NCI-H2227 (cell line): ENCODE data around the gene CACNA1H.

Experiments
- DNase-seq: peaks from one replicate; lab custom pipeline; 2025; ENCODE audit not compliant: unreplicated experiment; lab: John Stamatoyannopoulos, UW

The CACNA1H gene

DNA sequence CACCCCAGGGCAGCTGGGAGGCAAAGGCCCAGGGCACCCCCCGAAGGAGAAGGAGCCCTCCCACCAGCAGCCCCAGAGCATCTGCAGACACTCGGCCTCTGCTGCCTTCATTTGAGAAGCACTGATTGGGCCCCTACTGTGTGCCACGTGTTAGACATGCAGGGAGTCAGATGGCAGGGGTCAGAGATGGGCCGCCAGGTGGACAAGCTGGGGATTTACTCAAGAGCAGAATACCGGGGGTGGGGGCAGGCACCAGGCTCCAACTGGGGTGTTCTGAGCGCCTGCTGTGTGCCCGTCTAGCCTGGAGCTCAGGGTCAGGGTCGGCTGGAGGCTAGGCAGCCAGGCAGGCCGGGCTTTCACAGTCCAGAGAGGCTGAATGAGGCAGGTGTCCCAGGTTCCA is 53.4 kb downstream of the CACNA1H start:
- DNase-seq, result no peak

DNA sequence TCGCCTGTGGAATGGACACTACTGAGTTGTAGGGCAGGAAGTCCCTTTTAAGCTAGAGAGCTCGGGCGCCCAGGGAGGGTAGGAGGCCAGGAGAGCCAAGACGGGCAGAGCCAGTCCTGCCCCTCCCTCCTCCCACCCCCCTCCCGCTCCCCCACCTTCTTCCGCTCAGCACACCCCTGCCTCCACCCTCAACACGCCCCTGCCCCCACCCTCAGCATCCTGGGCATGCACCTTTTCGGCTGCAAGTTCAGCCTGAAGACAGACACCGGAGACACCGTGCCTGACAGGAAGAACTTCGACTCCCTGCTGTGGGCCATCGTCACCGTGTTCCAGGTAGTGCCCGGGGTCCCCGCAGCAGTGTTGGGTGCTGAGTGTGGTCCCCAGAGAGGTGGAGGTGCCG is 53.9 kb downstream of the CACNA1H start:
- DNase-seq, result no peak

DNA sequence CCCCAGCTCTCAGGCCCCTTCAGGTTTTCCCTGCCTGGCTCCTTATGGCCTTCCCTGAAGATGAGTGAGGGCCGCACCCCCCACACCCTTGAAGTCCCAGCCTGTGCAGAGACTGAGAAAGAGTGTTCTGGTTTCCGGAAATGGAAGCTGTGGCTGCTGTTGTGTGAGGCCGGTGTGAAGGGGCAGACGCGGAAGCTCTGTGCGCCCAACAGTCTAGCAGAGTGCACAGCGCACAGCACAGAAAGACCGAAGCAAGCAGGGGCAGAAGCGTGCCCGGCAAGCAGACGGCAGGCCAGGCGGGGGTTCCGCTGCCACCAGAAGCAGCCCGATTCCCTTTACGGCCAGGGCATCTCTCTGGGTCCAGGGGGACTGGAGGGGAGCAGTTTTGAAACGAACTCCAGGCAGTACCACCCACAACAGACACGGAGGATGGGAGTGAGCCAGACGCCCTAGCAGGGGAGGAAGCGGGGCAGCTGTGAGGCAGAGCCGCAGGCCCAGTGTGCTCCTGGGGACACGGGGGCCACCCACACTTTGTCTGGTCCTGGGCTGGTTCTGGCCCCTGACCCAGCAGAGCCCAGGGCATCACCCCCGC is 55.4 kb downstream of the CACNA1H start:
- no peak for DNase-seq

DNA sequence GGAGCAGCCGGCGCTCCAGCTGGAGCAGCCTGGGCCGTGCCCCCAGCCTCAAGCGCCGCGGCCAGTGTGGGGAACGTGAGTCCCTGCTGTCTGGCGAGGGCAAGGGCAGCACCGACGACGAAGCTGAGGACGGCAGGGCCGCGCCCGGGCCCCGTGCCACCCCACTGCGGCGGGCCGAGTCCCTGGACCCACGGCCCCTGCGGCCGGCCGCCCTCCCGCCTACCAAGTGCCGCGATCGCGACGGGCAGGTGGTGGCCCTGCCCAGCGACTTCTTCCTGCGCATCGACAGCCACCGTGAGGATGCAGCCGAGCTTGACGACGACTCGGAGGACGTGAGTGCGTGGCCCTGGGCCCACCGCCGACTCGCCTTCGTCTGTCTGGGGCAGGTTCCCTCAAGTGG is 56.2 kb downstream of the CACNA1H start:
- DNase-seq, result no peak

GRCh38 chr16:1210461-1210860 is 57.6 kb downstream of the CACNA1H start:
- no peak for DNase-seq

- DNase-seq, result no peak
These were observed 58.8 kb downstream of the CACNA1H start for GRCh38 chr16:1211451-1212268.

GRCh38 chr16:1212616-1213194 is 59.8 kb downstream of the CACNA1H start:
- no peak for DNase-seq

DNA sequence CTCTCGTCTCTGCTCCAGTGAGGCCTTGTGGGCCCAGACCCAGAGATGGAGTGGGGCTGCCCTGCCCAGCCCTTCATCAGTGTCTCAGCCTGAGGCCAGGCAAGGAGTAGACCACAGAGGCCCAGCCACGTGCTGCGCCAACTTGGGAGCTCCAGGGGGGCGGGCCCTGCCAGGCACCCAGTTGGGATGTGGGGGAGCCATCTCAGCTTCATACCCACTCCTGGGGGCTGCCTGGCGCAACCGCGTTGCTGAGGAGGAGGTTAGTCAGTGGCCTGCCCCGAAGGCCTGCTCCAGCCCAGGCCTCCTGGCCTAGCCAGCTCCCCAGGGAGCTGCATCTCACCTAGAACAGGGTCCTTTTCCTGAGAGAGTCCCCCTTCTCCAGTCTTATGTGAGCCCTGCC is 60.3 kb downstream of the CACNA1H start:
- DNase-seq, result no peak

DNA sequence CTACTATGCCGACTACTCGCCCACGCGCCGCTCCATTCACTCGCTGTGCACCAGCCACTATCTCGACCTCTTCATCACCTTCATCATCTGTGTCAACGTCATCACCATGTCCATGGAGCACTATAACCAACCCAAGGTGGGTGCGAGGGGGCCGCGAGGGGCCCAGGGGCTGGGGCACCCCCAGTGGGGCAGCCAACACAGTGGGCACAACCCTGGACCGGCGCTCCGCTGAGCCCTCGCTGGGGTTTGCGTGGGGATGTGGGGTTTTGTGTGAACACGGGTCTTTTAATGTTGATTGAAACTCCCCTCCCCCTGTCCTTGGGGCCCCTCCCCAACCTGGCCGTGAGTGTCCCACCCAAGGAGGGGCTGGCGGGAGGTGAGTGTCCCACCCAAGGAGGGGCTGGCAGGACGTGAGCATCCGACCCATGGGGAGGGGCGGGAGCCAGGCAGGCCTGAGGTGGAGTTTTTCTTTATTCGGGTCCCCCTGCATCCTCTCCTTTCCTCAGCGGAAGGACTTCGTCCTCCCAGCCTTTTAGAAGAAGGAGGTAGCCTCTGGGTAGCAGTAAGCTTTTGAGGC is 61.0 kb downstream of the CACNA1H start:
- DNase-seq, result no peak

DNA sequence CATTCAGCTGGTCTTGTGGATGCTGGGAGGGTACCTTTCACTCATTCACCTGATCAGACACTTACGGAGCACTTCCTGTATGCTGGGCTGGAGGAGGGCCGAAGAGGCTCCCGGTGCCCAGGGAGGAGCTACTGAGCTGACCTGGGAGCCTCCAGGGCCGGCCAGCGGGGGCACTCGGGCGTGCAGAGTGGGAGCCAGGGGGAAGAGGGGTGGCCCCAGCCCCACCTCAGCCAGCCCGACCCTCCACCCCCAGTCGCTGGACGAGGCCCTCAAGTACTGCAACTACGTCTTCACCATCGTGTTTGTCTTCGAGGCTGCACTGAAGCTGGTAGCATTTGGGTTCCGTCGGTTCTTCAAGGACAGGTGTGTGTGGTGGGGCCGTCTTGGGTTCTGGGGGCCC is 61.8 kb downstream of the CACNA1H start:
- DNase-seq, result no peak

GRCh38 chr16:1215574-1216295 is 62.8 kb downstream of the CACNA1H start:
- DNase-seq, result no peak

GRCh38 chr16:1216296-1216619 is 63.4 kb downstream of the CACNA1H start:
- DNase-seq, result no peak

DNA sequence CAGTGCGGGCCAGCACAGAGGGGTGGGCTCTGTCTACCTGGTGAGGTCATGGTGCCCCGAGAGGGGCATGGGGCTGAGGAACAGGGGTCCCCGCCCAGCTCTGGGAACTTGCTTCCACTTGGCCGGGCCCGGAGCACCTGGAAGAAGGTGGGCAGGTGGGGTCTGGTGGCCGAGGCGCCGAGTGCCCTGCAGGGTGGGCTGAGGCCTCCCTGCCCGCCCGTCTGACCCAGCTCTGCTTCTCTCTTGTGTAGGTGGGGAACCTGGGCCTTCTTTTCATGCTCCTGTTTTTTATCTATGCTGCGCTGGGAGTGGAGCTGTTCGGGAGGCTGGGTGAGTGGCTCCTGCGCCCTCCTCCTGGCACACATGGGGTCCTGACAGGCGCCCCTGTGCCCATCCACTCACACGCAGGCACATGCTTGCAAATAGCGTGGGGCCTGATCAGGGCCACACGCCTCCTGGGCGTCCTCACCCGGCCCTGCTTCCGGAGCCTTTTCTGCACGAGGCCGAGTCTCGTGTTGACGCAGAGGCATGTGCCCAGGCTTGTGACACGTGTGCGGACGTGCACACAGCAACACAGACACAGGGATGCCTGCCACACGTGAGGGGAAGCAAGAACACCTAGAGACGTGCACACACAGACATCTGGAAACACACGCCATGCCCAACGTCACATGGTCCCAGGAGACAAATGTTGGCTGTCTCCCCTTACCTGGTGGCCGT is 63.9 kb downstream of the CACNA1H start:
- no peak for DNase-seq

DNA sequence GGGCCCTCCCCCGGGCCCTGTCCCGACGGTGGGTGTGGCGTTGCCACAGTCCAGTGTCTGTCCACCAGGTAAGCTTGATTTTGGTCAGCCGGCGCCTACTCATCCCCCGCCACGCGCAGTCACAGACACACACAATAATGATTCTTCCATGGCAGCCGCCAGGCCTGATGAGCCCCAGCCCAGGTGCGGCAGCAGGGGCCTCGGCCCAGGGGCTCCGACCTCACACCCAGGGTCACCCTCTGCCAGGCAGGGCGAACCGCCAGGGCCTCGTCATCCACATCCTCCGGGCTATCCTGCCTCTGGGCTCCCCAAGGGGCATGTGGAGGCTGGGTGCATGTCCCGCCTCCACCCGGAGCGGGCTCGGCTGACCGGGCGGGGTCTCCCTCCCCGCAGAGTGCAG is 64.6 kb downstream of the CACNA1H start:
- DNase-seq, result no peak

GRCh38 chr16:1218061-1218929 is 65.4 kb downstream of the CACNA1H start:
- no peak for DNase-seq

- DNase-seq, result no peak
These were observed 66.2 kb downstream of the CACNA1H start for GRCh38 chr16:1218930-1219611.

GRCh38 chr16:1220098-1220728 is 67.3 kb downstream of the CACNA1H start:
- DNase-seq, result no peak

GRCh38 chr16:1220841-1221627 is 68.1 kb downstream of the CACNA1H start:
- DNase-seq, result no peak
